ENCODE results near the gene PRR7. TPM values are rescaled to one million over a fixed set of nuclear protein-coding genes. Genes with fewer than 3 reads are reported as not detected.
A peak's percentile ranks its signal among the peaks of the same experiment; 100 is the strongest.

Gene PRR7
- polyA plus RNA-seq, 3 donors = 1.8 to 17.4 (median 2.1) TPM

- intact Hi-C loops (cut with micrococcal nuclease) = loop anchor here (2.0 to 5.0 kb wide), 3 partner anchors 37 to 151 kb away; partner anchors contain the start of gene PDLIM7 (in 1 of the 2)
- Histone ChIP-seq H3K79me2 (ENCODE audit: insufficient read depth, low read length) (no peaks in the 10 kb centered on the region), H3K9me3 (replicated peaks in 1 of 2; ENCODE audit: control insufficient read depth in 1 of 2, insufficient read depth in 1 of 2, low read length in 2 of 2) (no peaks in the 10 kb centered on the region), H3K4me1 (ENCODE audit: control insufficient read depth in 1 of 2, insufficient read depth in 2 of 2, low read length in 2 of 2) (peaks cover 55 to 63% of the 10 kb centered on the region in 2 donors), H3K27ac (ENCODE audit: low read depth in 1 of 2, low read length in 2 of 2) (no peak overlapping the region), H2AFZ (ENCODE audit: insufficient read depth, low read depth, low read length, poor library complexity, severe bottlenecking) (no peak overlapping the region), H3K4me3 (replicated peaks in 1 of 3; ENCODE audit: low read depth in 2 of 3, low read length in 3 of 3) (no peak overlapping the region), H4K20me1 (ENCODE audit: insufficient read depth, low read length) (peaks cover 9% of the 10 kb centered on the region), H3K9ac (ENCODE audit: insufficient read depth, low read length, poor library complexity, severe bottlenecking) (no peak overlapping the region), H3K27me3 (ENCODE audit: control insufficient read depth in 2 of 2, insufficient read depth in 2 of 2, low read length in 2 of 2) (peaks cover 0 to 11% of the 10 kb centered on the region in 2 donors), H3K4me2 (replicated peaks; ENCODE audit: extremely low read depth, low read length, poor library complexity, severe bottlenecking) (no peak overlapping the region), H3K36me3 (replicated peaks in 1 of 2; ENCODE audit: control insufficient read depth in 1 of 2, insufficient read depth in 2 of 2, low read length in 2 of 2) (no peaks in the 10 kb centered on the region)
- 96% methylated on average over 16 of the region's 20 CpGs for WGBS (ENCODE audit: insufficient coverage)
- peaks cover 2 to 4% of the 10 kb centered on the region in 2 donors for H3K36me3 Mint-ChIP-seq
- TF ChIP-seq, protein P1, sequence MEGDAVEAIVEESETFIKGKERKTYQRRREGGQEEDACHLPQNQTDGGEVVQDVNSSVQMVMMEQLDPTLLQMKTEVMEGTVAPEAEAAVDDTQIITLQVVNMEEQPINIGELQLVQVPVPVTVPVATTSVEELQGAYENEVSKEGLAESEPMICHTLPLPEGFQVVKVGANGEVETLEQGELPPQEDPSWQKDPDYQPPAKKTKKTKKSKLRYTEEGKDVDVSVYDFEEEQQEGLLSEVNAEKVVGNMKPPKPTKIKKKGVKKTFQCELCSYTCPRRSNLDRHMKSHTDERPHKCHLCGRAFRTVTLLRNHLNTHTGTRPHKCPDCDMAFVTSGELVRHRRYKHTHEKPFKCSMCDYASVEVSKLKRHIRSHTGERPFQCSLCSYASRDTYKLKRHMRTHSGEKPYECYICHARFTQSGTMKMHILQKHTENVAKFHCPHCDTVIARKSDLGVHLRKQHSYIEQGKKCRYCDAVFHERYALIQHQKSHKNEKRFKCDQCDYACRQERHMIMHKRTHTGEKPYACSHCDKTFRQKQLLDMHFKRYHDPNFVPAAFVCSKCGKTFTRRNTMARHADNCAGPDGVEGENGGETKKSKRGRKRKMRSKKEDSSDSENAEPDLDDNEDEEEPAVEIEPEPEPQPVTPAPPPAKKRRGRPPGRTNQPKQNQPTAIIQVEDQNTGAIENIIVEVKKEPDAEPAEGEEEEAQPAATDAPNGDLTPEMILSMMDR (IDR thresholded peaks at IDR 0.05) = peak; percentile 10
- H3K4me3 Mint-ChIP-seq = peak overlapping the region in 1 of 2 donors; percentile 27
- peaks cover 0 to 8% (median 0%) of the 10 kb centered on the region in 7 donors for H3K9me3 Mint-ChIP-seq
- no peak for DNase-seq
- H3K4me1 Mint-ChIP-seq = peaks cover 41% of the 10 kb centered on the region
- peaks cover 9 to 28% (median 28%) of the 10 kb centered on the region in 3 donors for H3K27me3 Mint-ChIP-seq (ENCODE audit: low read depth in 3 of 3)
- H3K27ac Mint-ChIP-seq = peak overlapping the region in 4 of 7 donors; percentile 8 to 88 (median 22)
These were observed 11.5 kb downstream of the PRR7 start for GRCh38 chr5:177457852-177458681.

GRCh38 chr5:177458912-177459350 is 12.3 kb downstream of the PRR7 start:
- Histone ChIP-seq H3K4me2 (replicated peaks; ENCODE audit: extremely low read depth, low read length, poor library complexity, severe bottlenecking) (no peak overlapping the region), H3K27me3 (ENCODE audit: control insufficient read depth in 2 of 2, insufficient read depth in 2 of 2, low read length in 2 of 2) (peaks cover 0 to 3% of the 10 kb centered on the region in 2 donors), H3K9me3 (replicated peaks in 1 of 2; ENCODE audit: control insufficient read depth in 1 of 2, insufficient read depth in 1 of 2, low read length in 2 of 2) (no peaks in the 10 kb centered on the region), H3K4me1 (ENCODE audit: control insufficient read depth in 1 of 2, insufficient read depth in 2 of 2, low read length in 2 of 2) (peaks cover 52 to 61% of the 10 kb centered on the region in 2 donors), H3K36me3 (replicated peaks in 1 of 2; ENCODE audit: control insufficient read depth in 1 of 2, insufficient read depth in 2 of 2, low read length in 2 of 2) (no peaks in the 10 kb centered on the region), H4K20me1 (ENCODE audit: insufficient read depth, low read length) (peaks cover 9% of the 10 kb centered on the region), H3K79me2 (ENCODE audit: insufficient read depth, low read length) (no peaks in the 10 kb centered on the region), H3K9ac (ENCODE audit: insufficient read depth, low read length, poor library complexity, severe bottlenecking) (no peak overlapping the region), H3K4me3 (replicated peaks in 1 of 3; ENCODE audit: low read depth in 2 of 3, low read length in 3 of 3) (no peak overlapping the region), H3K27ac (ENCODE audit: low read depth in 1 of 2, low read length in 2 of 2) (no peak overlapping the region), H2AFZ (ENCODE audit: insufficient read depth, low read depth, low read length, poor library complexity, severe bottlenecking) (no peak overlapping the region)
- TF ChIP-seq, protein P1 (IDR thresholded peaks at IDR 0.05) = no peak
- H3K4me1 Mint-ChIP-seq = peaks cover 39% of the 10 kb centered on the region
- intact Hi-C loops (cut with micrococcal nuclease) = loop anchor here (5.0 kb wide), 2 partner anchors 38 to 152 kb away; partner anchors contain the start of gene PDLIM7 (in 1 of the 2)
- peaks cover 2 to 4% of the 10 kb centered on the region in 2 donors for H3K36me3 Mint-ChIP-seq
- no peak for DNase-seq
- WGBS (ENCODE audit: insufficient coverage) = 98% methylated on average over 11 of the region's 14 CpGs
- peaks cover 3 to 22% (median 19%) of the 10 kb centered on the region in 3 donors for H3K27me3 Mint-ChIP-seq (ENCODE audit: low read depth in 3 of 3)
- peaks cover 0 to 7% (median 0%) of the 10 kb centered on the region in 7 donors for H3K9me3 Mint-ChIP-seq
- H3K4me3 Mint-ChIP-seq = no peak overlapping the region
- H3K27ac Mint-ChIP-seq = peak overlapping the region in 2 of 7 donors; percentile 8 to 25
